HG02943 (cell line): Measurements from ENCODE around the gene USP3.

Experiments used
- ATAC-seq: cut with Tn5 transposase; IDR thresholded peaks from one replicate; pipeline ENCODE4 v1.9.1; 2021; ENCODE audit warnings: mild to moderate bottlenecking, low read depth, moderate library complexity; ENCODE audit not compliant: unreplicated experiment

USP3 gene

DNA sequence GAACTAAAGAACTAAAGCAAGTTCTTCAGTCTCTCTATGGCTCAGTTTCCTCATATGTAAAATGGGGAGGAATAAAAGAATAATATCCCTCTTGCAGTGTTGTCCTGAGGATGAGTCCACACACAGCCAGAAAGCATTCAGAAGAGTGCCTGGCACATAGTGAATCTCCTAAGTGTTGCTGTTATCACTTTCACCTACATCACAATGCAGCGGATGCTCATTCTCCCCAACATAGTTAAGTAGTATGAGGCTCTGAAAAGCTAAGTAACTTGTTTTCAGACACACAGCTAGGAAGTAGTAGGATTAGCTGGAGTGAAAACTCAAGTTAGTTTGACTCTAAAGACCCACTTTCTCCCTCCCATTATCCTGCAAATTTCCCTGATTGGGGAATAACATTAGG is 9.1 kb upstream of the USP3 start:
- no peak for ATAC-seq

DNA sequence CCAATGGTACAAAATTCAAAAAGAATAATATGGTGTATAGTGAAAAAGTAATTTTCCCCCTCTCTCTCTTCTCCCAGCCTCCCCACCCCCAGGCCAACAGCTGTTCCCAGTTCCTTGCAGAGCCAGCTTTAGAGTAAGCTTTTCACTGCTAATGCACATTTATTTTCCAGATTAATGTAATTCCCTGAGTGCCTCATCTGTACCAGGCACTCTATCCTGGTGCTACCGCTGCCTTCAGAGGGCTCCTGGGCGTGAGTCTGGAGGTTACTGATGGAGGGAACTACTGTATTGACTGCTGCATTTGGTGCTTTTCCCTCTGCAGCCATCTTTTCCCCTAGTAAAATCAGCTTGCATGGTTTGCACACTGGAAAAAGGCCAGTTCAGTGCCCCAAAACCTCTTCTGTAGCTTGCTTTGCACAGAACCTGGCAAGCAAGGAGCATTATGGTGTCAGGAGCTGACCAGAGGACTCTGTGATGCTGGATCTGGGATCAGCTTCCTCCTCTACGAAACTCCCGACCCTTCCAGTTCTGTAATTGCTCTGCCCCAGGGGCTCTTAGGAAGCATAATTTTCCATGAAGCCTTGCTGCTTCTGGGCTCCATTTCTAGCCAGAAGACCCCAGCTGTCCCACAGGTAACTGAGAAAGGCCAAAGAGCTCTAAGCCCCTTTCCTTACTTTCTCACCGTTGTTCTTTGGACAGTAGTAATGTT is 8.5 kb upstream of the USP3 start:
- no peak for ATAC-seq

DNA sequence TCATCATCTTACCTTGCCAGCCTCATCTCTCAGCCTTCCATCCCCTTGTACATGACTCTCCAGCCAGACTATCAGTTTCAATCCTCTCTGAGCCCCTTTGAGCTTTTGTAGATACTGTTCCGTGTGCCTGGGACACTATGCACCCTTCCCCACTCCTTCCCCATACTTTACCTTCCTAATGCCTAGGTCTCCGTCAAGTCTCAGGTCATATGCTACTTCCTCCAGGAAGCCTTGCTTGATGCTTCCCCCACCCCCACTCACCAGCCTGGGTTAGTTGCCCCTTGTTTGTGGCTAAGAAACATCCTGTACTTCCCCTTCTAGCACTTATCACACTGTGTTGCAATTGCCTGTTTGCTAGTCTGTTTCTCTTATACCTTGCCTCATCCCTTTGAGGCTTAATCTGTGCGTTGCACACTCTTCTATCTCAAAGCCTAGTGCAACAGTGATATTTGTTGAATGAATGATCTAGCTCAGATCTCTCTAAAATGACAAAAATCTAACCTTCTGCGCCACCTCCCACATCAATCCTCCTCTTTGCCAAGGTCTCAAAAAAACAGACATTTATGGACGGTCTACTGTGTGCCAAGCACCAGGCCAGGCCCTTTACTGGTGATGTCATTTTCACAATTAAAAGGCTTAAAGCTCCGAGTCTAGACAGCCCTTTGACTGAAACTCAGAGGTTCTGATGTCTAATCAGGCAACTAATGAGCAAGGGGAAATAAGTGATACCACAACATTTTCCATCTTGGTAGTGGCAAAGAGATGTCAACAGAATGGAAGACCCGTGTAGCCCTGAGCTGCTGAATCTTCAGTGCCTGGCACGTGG is 6.5 kb upstream of the USP3 start:
- no peak for ATAC-seq

DNA sequence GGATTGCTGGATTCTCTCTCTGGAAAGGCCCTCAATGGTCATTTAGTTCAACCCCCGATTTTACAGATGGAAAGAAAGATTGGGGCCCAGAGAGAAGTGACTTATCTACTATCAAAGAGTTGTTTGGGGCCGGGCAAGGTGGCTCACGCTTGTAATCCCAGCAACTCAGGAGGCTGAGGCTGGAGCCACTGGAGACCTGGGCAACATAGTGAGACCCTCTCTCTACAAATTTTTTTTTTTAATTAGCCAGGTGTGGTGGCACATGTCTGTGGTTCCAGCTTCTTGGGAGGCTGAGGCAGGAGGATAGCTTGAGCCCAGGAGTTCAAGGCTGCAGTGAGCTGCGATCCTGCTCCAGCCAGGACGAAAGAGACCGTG is 5.2 kb upstream of the USP3 start:
- ATAC-seq, result no peak

DNA sequence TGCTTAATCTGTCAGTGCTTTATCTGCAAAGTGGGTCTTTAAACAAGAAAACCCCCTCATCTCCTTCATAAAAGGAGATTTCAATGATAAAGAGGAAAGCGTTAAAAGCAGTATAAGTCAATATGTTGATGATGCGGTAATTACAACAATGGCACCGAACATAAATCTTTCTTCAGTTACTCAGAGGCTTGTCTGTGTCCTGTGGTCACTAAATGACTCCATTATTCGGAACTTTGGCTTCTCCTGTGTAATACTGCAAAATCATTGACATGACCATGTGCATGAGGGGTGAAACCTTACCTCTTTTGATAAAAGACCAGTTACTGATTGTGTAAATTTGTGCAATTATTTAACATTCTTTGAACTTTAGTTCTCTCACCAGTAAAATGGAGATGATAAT is 4.8 kb upstream of the USP3 start:
- no peak for ATAC-seq

DNA sequence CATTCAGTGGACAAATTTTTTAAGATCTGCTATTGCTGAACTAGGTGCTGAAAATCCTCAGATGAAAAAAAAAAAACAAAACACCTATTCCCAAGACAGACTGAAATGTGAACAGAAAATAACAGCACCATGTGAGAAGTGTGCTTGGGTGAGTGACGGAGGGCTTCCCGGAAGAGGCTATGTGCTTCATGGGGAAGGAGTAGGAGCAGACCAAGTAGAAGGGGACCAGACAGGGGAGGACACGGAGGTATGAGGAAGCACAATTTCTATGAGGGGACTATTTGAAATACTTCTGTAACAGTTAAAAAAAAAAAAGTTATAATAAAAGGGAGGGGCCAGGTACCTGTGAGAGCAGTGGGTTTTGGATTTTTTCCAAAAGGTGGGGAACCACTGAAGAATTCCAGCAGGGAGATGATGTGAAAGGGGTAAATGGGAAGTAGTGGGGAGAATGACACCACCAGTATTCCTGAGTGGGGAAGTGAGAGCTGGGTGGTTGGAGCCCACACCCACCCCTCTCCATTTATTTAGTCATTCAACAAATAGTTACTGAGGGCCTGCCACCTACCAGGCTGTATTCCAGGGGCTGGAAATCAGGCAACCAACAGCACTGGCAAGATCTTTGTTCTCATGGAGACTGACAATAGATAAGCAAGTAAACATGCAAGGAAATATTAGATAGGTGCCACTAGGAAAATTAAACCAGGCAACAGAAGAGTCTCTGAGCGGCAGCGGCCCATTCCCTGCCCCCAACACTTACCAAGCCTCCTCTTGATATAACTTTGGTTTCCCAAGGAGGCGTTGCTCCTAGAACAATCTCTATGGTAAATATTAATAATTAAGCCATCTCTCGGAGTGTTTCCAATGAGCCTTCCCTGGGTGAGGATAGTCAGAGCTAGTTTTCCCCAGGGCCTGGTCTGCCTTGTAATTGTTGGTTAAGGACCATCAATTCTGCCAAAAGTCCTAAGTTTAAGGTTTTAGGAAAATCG is 3.8 kb upstream of the USP3 start:
- ATAC-seq, result no peak

DNA sequence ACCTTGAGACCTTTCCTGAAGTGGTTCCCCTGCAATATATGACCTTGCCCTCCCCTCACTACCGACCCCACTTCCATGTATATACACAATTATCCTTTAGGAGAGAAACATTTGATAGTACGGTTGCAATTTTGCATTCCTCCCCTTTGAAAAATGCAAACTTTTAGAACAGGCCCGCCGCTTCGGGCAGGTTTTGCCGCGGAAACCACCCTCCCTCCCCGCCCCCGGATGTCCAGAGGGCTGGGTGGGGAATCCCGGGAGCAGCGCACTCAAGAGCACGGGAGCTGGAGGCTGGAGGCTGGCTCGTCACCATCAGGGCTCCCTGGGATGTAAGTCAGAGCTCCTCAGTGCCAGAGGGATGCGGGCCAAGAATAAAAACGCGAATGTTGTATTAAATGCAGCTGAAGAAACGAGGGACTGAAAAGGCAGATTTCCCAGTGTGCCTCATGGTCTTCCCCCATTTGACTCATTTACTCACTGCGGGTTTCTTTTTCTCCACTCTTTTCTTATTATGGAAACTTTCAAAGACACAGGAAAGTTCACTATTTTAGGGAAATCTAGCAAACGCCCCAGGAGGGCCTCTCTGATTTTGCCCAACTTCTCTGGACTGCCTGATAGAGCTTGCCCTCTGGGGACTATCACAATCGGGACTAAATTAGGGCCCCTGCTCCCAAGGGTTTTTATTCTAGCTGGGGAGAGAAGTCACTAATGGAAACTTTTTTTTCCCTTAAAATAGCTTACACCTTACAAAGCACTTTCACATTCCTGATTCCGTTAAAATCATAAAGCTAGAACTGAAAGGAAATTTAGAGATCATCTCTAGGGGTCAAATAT is 2.9 kb upstream of the USP3 start:
- ATAC-seq, result no peak

DNA sequence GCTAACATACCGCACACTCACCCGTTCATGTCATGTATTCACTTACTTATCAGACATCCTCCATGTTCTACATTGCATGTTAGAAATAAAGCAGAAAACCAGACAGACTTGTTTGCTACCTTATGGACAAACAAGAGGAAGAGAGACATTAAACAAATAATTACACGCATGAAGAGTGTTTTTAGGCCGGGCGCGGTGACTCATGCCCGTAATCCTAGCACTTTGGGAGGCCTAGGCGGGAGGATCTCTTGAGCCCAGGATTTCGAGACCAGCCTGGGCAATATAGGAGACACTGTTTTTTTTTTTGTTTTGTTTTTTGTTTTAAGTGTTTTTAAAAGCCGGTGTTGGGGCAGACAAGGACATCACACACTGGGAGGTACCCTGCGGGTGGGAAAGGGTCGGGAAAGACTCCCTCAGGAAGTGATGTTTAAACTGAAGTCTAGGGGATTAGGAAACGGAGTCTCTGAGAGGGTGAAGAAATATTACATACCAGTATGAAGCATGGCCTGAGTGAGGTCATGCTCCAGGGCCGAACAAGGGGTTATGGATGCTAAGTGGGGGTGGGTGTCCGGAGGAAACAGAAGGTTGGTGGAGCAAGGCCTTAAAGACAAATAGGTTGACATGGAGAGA is 2.1 kb upstream of the USP3 start:
- ATAC-seq, result no peak

DNA sequence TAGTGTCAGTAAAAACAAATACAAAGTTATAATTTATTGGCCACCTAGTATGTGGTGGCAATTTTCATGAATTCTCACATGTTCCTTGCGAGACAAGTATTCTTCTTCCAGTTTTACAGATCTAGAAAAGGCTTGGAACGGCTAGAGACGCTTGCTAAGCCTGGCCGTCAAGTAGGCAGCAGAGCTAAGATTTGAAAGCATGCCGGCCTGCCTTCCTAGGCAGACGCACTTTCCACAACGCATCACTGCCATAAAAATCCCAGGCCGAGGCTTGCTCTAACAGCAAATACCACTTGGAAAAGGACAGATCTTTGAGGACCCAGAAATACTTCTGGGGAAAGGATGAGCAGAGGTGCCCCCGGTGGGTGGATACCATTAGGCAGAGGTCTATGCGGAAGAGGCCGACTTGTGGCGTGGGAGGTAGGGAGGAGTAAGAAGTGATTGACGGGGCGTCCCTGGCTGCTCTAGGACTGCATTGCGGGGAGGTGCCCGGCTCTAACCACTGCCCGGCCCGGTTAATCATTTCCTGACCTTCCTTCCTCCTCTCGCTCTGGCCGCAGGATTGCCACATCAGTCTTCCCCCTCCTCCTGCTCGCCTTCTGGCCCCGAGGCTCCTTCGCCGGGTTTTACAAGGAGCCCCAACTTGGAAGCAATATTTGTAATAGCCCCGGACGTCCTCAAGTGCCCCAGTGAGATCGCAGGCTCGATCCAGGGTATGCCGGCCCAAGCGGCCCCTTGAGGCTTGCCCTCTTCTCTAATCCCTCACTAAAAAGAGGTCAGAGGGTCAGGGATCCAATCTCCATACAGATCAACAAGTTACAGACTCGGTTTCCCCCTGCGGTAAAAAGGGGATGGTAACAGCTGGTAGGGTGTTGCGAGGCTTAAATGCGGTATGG is 1.3 kb upstream of the USP3 start:
- ATAC-seq, result peak; percentile 52

DNA sequence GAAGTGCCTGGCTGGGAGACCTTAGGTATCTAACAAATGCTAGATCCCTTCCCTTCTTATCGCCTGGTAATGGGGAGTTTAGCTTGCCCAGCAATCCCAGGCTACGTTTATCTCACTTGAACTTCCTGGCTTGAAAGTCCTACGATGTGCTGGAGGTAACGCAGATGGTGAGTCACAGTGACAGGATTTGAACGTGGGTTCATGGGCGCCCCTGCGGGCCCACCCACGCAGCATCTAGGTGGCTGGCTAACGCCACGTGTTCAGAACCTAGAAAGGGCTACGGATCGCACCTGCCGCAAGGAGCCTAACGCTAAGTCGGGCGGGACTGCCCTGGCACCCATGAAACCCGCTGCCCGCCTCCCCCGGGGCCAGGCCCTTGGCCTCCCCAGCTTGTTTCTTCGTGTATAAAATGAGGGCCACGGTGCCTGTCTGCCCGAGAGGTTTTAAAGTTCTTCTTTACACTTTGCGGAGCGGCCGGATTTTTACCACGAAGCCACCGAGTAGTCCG is 600 bp upstream of the USP3 start:
- peak; percentile 15 for ATAC-seq

DNA sequence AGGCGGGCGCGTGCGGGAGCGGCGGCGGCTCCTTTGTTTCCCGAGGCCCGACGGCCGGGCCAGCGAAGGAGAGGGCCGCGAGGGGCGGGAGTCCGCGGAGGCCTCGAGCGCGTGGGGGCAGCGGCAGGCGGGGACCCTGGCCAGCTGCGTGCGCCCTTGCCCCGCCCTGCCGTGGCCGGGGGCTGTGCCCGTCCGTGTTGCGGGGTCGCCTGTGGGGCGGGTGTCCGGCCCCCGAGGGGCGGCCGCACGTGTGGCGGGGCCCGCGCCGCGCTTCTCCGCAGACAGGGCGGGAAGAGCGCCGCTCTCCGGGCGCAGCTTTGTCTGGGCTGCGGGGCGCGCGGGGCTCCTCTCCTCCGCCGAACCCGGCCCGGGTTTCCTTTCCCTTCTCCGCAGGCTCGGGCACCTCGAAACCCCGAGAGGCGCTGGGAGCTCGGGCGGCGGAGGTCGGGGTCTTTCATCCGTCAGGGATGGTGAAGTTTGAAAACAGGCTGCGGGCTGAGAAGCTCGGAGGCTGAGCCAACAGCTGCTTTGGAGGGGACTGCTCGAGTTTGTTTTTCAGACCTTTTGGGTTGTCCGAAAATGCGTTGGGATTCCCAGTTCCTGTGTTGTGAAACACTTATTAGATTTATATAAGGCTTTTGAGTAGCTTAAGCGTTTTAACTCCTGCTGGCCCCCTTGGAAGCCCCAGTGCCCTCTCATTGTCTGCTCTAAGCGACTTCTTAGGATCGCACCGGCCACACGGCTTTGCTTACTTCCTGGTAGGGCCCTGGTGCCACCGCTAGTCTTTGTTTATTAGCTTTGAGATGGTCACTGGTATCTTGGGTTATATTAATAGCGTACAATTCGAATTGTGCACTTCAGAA is 817 bp downstream of the USP3 start:
- ATAC-seq, result no peak

DNA sequence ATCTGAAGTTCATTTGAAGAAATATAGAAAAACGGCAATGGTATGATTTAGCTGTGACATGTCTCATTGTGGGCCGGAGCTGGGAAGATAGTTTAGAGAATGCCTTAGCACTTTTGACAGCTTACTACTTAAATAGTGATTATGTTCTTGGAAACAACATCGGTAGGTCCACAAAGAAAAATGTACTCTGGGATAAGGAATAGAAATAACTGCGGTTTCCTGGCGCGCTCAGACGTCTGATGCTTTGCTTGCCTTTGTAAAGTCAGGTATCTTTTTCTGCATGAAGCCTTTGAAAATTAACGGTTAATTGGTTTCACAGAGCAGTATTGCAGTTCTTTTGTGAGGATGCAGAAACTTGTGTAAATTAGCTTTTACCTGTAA is 1.4 kb downstream of the USP3 start:
- no peak for ATAC-seq

DNA sequence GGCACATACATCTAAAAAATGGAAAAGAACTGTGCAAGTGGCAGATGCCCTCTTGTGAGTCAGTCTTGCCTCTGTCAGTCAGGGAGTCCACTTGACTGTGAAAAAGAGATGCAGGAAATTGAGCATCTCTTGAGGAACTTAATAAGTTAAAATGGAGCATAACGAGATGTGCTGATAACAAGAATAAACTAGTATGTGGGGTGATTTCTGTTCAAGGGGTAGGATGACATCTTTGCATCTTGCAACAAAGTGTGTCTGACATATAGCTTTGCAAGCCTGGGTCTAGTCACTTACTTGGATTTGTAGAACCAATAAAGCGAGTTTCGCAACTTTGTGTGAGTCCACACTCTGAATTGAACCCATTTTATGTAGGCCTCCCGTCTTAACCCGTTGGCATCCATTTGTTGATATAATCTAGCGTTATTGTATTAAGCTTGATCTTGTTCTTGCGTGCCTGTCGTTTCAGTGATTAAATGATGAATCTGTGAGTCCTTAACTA is 2.2 kb downstream of the USP3 start:
- ATAC-seq, result no peak

DNA sequence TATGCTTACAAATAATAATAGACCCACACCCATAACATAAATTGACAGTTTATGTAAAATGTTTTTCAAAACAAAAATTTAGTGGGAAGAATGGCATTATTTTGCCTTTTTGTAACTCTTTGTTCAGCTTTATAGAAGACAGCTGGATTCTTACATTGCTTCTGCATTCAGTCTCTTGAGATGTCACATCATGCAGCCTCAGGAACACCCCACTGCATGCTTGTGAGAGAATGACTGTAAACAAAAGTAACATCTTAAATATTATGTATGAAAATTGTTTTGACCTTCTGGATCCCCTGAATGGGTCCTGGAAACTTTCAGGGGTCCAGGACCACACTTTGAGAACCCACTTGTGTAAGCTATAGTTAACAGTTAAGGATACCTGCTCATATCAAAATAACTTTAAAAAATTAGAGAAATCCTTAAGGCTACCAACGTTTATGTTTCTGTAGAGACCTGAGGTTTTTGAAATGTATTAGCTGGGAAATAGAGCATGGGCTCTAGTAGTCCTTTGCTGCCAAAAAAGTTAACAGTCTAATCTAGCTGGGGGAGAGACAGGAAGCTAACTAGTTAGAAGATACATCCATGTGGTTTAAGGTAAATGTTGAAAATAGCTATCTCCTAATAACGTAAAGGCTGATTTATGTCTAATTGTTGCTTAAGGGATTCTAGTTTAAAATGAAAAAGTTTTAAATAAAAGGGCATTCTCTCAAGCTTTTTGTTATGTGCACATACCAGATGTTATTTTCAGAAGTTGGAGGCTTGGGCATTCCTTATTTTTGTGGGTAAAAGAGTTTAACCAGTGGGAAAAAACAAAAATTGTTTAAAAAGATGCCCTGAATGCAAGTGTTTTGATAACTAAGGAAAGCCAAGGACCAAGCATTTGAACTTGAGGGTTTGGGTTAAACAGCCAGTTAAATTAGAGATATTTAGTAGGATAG is 3.8 kb downstream of the USP3 start:
- no peak for ATAC-seq

DNA sequence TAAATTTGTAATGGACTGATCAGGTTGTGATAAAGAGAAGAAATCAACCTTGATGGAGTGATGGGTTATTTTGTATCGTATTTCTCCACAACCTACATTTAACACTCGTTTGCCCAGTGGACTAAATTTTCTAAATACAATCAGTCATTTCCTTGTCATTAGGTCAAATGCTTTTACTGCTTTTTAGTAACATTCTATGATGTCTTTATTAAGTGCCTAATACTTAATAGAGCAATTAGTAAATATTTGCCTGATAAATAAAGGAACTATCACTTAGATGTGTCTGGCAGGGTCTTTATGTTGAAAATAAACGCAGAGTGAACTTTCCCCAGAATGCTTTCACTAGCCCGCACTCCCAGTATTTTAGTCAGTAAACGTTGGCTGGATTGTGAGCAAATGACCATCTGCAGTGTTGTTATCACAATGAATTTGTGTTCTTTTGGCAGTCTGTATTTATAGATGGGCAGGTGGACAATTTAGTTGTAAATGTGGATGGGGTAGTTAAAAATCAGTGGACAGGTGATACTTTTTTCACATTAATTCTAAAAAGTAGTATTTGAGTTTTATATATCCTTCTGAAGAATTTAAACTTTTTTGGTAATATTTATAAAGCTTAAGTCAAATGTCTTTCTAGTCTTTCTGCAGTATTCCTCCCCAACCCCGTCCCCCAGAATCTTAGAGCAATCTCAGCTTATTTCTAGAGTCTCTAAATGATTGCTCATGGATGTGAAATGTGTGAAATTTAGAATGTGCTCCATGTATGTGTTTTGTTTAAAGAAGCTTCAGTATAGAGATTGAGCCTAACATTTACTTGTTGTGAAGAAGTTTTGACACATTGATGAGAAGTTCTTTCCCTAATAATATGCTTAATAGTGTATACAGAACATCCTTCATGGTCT is 4.9 kb downstream of the USP3 start:
- no peak for ATAC-seq
